Measurements from ENCODE around the gene KLF11. TPM values are rescaled to one million over a fixed set of nuclear protein-coding genes. Genes with fewer than 3 reads are reported as not detected.

Gene KLF11
- total RNA-seq, 1 experiment from 2014 or later, result 0.04 TPM

DNA sequence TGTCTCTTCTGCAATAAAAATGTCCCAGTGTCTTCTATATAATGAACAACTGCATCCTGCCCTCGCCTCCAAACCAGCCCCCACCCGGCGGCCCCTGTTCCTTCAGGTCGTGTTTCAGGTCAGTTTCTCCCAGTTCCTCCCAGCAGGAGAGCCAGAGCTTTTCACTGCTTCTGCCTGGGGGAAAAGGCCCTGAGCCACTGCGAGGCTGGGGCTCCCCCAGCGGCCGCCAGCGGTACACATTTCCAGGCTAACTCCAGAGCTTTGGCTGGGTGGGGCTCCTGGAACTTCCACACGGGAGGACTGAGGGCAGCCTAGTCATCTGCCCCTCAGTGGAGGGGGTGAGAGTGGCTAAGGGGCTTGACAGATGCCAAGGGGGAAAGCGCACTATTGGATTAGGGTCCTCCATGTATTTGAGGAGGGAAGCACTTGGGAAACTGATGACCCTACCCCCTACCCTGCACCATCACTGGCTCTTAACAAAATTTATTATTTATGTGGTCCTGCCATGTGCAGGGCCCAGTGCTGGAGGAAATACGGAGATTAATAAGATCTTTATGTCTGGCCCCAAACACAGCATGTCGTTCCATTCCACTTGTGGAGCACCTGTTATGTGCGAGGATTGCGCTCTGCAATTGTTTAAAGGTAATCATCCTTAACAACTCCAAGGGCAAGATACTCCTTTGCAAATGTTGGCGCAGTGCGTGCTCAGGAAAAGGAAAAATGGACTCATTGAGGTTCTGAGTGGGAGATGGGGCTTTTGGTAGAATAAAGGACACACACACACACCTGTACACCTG is 54.2 kb downstream of the KLF11 start:
- DNase-seq, result peak; percentile 70 to 83
- H3K4me3 ChIP-seq, result no peak overlapping the region
- H3K4me1 ChIP-seq, result peaks cover 6% of the 10 kb centered on the region; the same call in 1 of the 2 replicates
- no peak overlapping the region for H3K27ac ChIP-seq
- H3K27me3 ChIP-seq, result peaks cover 8% of the 10 kb centered on the region; the same call in 1 of the 2 replicates
- no peaks in the 10 kb centered on the region for H3K36me3 ChIP-seq
- no peaks in the 10 kb centered on the region for H3K9me3 ChIP-seq (replicated peaks)

DNA sequence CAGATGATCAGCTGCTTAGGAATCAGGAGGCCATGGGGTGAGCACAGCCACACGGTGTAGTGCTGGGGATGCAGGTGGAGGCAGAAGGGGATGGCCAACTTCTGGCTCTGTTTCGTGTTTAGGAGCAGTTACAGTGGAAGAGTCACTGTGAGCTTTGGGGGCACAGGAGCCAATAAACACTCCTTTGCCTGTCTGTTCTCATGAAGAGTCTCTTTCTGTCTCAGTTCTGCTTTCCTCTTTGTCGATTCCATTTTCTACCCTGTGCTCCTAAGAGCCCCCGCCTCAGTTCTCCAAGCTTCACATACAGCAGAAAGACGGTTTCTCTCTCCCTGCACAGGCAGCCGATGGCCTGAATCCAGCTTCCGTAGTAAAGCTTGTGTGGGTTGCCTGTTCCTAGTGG is 58.1 kb downstream of the KLF11 start:
- Histone ChIP-seq H3K27ac (no peak overlapping the region), H3K9me3 (replicated peaks) (no peaks in the 10 kb centered on the region), H3K36me3 (no peaks in the 10 kb centered on the region), H3K4me3 (no peak overlapping the region), H3K4me1 (peaks cover 10% of the 10 kb centered on the region), H3K27me3 (0 out of 2 replicates have a peak, but pooled peaks cover 5% of the 10 kb centered on the region)
- no peak for DNase-seq

DNA sequence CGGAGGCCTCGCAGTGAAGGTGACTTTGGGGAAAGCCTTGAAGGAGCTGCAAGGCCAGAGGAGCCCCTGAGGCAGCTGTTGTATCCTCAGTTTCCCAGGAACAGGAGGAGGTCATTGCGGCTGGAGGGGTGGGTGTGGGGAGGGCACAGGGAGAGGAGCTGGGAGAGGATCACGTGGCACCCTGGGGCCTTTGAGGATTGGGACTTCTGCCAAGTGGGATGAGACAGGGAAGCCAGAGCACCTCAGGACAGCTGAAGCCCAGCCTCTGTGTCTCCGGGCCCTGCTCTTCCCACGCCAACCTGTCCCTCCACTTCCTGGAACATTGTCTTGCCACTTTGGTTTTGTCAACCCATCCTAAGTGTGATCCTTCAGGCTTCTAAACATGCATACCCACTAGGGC is 59.8 kb downstream of the KLF11 start:
- peak; percentile 70 to 89 for DNase-seq
- Histone ChIP-seq H3K9me3 (replicated peaks) (no peaks in the 10 kb centered on the region), H3K4me1 (peaks cover 7% of the 10 kb centered on the region), H3K4me3 (no peak overlapping the region), H3K27ac (no peak overlapping the region), H3K27me3 (no peaks in the 10 kb centered on the region), H3K36me3 (no peaks in the 10 kb centered on the region)

Other genes with a start within 250 kb of the KLF11 start
- gene TAF1B, start 200.1 kb upstream of the KLF11 start, total RNA-seq (2014; rRNA removed; shearing (Covaris generic)), result 27.6 and 40.5 TPM in 2 replicates
- gene GRHL1, start 91.9 kb upstream of the KLF11 start, total RNA-seq (2014; rRNA removed; shearing (Covaris generic)), result 0.48 and 0.79 TPM in 2 replicates
- not detected in 2 replicates for gene CYS1, start 36.9 kb downstream of the KLF11 start, total RNA-seq (2014; rRNA removed; shearing (Covaris generic))
- 417 and 456 TPM in 2 replicates for gene RRM2, start 79.2 kb downstream of the KLF11 start, total RNA-seq (2014; rRNA removed; shearing (Covaris generic))